Adrenal gland (tissue), 5 donors: ENCODE measurements around the gene POLR1A.

ENCODE experiments used
- CTCF ChIP-seq, 6 experiments: fragments of 450-650 bp in 4 of 6; fragments of 200-600 bp in 2 of 6; sonication (generic) in 1 of 6; IDR thresholded peaks; 1 replicate in 5 of 6; 2 replicates in 1 of 6; pipeline versions ENCODE4 v1.5.1 to v1.8.0; 2016 to 2021; ENCODE audit warnings: antibody characterized with exemption in 6 of 6, mild to moderate bottlenecking in 2 of 6, moderate library complexity in 1 of 6
- POLR2A ChIP-seq, 2 donors: fragments of 450-650 bp; IDR thresholded peaks; one replicate each; pipeline ENCODE4 v1.6.1; 2017; ENCODE audit warnings: antibody characterized with exemption in 2 of 2, mild to moderate bottlenecking in 2 of 2, moderate library complexity in 1 of 2
- donor health status: DM: no; HTN: no; CAD: no.

DNA sequence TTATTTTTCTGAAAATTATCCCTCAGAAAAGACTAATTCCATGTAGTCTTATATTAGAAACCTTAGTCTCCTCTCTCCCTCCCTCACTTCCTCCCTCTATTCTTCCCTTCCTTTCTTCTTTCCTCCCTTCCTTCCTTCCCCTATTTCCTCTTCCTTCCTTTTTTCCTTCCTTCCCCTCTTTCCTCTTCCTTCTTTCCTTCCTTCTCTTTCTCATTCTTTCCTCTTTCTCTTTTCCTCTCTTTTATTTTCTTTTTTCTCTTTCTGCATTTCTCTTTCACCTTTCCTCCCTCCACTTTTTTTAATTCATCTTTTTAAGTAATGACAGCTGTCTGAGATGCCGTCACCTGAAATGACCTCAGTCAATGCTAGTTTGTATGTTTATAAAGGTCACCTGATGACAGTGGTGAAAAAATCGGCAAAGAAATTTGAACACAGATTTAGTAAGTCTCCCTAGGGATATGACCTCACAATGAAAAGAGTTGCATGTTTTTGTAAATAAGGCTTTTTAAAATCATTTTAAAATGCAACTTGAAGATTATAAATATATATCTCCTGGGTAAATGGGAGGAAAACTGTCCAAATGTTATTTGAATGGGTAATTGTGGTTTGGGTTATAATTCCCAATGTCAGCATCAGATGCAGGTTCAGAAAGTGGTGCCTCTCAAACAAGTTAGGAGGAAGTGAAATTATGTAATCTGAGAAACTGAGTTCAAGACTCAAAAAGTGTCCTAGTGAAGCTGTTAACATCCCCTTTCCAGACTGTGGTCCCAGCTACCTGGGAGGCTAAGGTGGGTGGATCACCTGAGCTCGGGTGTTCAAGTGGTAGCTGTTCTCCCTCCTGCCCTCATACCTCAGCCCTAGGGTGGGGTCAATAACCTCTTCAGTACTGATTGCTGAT lies 126.6 kb downstream of the POLR1A start:
- TF ChIP-seq CTCF (IDR thresholded peaks at IDR 0.05) = no peak
- no peak for TF ChIP-seq POLR2A (IDR thresholded peaks at IDR 0.05)
